Hematopoietic multipotent progenitor cell (in vitro differentiated cells): Measurements from ENCODE around the gene ATP1B3. TPM values are rescaled to one million over a fixed set of nuclear protein-coding genes. Genes with fewer than 3 reads are reported as not detected.
"Not testable (repeated sequence)": the region's sequence is repeated elsewhere in the genome, so short reads cannot be mapped to it uniquely, and the experiment has no call there.

ENCODE experiments used
- DNase-seq, 3 donors: peaks; one replicate each; pipeline ENCODE4 v3.0.0-alpha.2; 2011 to 2015; ENCODE audit warnings: low read depth in 2 of 3, low spot score in 2 of 3
- small RNA-seq: library from RNA; depleted of rRNA; stranded (forward); fragments of <200 nt; gene quantifications from one replicate; pipeline ENCODE3, GENCODE V24; 2012
- total RNA-seq: library from RNA; depleted of rRNA; stranded (reverse); fragments of >200 nt; gene quantifications from one replicate; pipeline ENCODE4 v1.2.3, GENCODE V29; 2012

Gene ATP1B3
- total RNA-seq, 1 donor, result 31.8 TPM

DNA sequence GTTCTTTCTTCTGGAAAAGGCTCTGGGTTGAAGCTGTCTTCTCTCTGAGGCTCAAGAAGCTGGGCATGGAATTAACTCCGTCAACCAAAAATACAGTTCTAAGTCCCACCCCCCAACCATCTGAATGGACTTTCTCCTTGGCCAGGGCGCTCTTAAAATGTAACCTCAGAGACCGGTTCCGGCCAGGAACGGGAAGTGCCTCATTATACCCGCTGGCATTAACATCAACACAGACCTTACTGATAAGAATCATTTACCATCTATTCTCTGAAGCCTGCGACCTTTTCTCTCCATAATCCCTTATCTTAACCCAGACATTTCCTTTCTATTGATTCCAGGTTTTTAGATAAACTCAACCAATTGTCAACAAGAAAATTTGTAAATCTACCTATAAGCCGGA is 64.7 kb downstream of the ATP1B3 start:
- DNase-seq, result peak in 2 of 3 donors; percentile 48 to 81

DNA sequence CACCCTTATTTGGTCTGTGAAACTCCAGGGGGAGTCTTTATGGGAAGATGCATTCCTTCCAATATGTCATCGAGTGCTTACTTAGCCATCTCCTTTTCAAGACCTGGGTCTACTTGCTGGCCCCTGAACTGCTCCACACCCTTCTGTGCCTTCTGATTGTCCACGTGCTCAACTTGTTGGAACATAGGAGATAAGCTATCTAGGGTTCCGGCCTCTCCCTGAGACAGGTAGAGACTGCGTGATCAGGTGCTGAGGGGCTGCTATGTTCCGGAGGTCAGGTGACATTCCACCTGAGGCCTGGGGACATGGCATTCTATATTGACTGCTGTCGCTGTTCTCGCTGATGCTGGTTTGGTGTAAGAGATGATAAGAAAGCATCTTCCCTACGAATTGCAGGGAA is 65.6 kb downstream of the ATP1B3 start:
- DNase-seq, result no peak

DNA sequence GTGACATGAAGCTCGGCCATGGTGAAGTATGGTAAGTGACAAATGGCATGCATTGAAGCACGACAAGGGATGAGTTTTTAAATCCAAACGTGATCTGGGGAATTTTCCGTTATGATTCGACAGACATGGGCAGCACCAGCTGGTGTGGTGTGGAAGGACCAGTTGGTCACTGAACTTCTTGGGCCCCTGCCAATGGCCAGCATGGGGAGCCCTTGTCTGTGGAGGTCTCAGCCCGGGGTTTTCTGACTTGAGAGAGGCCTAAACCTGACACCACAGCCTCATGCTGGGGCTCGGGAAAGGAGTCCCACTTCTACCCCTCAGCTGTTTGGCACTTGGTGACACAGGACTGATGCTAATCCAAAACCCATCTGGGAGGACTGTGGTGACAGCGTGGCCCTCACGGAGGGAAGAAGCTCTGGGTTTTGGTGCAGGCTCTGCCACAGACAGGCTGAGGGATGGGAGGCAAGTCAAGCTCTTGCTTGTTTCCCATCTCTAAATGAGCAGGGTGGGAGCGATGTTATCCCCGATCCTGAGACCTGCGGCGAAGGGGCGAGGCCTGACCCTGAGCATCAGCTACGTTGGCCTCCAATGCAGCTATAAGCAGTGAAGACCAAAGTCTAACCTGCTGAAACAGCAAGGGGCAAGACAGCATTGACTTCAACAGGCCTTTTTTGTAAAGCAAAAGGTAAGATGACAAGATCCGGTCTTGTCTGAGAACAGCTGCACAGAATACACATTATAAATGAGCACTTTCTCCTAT is 69.5 kb downstream of the ATP1B3 start:
- DNase-seq, result no peak

DNA sequence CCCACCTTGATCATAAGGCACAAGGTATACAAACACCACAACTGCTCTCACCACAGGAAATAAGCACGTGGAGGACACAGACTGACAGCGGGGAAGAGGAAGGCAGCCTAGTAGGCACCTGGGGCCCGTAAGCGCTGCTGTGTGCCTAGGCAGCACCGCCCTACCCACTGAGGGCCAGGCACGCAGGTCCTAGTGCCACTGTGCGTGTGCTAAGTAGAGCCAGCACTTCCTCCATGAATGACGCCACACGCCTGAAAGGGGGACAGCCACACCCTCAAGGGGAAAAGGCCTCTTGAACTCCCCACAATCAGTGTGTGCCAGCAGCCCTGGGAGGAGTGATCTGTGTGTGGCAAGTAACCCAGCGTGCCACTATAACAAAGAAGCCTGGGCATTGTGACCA is 73.0 kb downstream of the ATP1B3 start:
- DNase-seq, result peak in 1 of 3 donors; percentile 29

DNA sequence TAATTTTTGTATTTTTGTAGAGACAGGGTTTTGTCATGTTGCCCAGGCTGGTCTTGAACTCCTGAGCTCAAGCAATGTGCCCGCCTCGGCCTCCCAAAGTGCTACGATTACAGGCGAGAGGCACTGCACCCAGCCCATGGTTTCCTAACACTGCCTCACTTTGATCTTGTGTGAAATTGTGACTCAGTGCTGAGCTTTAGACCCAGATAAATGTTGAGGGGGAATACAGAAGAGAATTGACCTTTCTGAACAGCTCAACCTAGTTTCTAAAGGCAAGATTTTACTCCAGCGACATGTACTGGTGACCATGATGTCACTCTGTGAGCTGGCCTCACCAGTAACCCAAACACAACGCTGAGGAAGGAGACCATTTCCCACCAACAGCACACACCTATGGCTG is 73.5 kb downstream of the ATP1B3 start:
- no peak for DNase-seq

DNA sequence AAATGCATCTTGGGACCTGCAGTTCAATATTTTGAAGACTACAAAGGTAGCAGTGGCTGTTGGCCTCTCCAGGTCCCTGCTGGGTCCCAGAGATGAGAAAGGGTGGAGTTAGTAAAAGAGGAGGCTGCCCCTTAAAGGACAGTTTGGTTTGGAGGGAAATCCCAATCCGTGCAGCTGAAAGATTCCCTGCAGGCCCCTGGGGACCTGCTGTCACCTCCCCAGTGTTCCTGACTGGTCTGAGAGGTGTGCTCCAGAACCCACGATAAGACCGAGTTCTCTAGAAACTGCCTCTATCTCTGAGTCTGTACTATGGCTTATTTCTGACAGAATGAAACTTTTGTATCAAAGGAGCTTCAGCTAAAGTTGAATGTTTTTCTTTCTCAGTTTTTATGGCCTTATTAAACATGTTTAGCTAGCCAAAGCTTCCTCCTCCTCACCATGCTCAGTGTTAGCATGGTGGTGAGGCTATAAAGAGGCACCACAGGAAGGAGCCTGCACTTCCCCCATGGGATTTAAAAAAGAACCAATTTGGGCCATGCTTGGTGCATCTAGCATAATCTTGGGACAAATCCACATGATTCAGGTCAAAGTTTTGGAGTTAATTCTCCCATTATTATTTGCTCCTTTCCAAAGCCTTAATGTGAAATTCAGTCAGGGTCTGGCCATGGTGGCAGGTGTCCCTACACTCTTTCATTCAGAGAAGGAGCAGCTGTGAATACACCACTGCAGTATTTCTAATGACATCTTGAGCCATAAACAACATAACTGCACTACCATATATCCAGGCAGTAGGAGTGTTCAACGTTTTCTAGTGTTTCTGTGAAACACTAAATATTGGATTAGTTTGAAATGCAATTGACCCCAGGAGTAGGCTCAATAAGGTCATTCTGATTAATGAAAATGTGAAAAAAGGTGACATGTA is 74.4 kb downstream of the ATP1B3 start:
- DNase-seq, result no peak

DNA sequence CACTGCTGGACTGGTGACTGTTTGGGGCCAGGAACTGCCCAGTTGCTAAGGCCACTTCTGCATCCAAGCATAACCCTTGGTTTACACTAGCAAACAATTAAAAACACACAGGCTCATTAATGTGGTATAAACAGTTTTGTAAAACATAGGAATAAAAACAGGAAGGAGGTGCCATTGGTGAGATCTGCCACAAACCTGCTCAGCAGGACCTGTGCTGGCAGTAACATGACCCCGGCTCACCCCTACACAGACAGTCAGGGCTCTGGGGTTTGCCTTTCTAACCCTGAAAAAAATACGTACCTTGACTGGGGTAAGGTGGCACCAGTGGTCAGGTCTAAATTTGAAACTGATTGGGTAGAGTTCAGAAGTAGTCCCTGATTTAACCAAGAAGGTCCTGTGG is 76.2 kb downstream of the ATP1B3 start:
- DNase-seq, result no peak

DNA sequence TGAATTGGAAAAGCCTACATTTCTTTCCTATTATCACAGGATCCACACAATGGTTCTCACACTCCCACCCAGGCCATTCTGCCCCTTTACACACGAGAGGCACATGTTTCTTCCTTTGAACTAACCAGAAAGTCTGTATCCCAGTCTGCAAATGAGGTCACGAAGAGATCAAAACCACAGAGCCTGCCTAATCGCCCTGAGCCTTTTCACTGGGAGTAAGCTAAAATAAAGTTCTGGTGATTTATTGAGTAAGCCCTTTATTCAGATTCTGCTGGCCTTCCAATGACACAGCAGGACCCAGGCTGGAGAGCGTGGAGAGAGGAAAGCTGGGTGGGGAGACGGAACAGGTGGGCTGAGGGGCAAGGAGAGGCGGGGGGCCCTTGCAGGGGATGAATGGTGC is 78.7 kb downstream of the ATP1B3 start:
- peak in 1 of 3 donors; percentile 22 for DNase-seq

DNA sequence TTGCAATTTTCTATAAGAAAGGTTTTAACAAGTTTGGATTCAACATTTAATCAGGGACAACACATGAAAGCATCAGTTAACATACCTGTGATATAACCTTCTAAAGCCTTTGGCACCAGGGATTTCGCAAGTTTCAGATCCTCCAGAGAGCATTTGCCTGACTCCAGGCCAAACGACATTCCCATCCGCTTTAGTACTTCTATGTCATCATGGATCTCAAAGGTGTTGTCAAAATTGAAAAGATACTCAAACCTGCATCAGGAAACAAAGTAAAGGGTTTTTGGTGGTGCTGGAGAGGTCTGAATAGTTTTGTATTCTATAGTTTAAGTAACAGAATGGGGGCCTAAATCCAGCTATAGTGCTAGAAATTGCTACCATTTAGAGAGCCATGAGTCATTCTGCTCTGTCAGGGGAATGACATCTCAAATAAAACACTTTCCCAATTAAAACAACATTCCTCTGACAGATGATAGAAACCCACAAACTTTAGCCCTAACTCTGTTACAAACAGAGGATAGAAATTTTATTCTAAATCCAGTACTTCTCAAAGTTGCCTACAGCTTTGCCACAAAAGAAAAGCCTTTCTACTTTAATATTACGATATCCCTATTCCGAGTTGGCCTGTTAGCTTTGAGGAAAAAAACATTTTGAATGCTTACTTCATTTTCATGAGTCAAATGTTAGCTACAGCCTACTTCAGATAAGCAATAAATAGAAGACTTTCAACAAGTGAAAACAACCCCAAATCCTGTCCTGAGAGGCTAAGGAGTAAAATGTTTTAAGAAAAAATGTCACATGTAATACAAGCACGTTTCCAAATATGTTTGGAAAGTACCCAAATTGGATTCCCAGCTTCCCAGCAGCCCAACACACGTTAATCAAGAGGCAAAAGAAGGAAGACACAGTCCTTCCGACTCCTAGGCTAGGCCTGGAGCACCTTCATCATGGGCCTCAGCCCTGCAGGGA is 83.4 kb downstream of the ATP1B3 start:
- no peak for DNase-seq

DNA sequence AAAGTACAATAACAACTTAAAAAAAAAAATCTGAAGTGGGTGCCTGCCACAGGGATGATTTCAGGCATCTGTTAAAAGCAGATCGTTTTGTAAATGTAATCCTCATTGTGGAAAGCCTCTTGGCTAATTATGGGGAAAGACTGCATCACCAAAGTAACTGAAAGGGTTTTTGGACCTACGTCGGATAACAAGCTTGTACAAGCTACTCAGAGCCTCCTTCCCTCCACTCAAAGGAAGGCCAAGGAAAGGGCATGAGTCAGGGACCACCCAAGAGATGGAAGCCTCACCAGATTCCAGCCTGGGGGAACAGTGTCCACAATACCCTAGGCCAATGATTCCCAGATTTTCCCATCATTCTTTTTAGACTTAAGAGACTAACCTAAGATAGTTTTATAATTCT is 84.3 kb downstream of the ATP1B3 start:
- no peak for DNase-seq

DNA sequence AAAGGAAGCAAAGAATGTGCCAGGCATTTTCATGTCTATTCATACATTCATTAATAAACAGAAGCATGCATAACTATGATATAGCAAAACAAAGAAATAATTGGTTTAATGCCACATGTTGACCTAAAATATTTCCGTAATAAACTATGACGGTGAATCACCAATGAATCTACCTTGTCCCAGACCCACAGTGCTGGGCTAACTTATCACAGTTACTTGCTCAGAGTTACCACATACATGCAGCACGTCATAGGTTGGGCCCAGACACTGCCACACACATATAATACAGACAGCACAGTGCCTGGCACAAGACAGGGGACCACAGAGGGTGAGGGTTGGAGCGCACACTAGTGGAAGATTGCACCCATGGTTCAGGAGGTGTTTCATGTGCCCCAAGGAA is 86.9 kb downstream of the ATP1B3 start:
- DNase-seq, result no peak

DNA sequence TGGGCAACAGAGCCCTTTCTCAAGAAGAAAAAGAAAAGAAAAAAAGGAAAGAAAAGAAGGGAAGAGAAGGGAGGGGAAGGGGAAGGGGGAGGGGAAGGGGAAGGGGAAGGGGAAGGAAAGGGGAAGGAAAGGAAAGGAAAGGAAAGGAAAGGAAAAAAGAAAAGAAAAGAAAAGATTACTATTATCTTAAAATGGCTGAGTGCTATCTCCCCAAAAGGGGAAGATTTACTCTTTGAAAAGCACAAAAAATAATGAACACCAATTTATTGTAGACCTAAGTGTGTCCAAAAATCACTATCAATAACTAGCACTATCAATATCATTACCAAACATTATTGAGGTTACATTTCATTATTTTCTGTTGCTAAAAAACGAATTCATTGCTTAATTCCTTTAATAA is 89.0 kb downstream of the ATP1B3 start:
- DNase-seq, result no peak

DNA sequence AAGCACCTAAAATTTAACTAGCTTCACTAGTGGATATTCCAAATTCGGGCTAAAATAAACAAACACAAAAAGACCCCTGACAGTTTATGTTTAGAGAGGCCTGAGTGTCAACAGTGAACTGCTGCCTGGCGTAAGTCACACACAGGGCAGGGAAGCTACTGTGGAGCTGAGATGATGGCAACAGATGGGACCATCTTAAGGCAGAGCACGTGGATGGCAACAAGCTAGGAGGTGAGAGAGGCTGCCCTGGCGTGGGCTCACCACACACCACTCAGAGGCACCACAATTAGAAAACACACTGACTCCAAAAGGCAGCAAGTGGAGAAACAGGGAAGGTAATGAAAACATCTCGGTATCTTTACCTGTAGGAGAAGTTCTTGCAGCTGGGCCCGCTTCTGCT is 93.3 kb downstream of the ATP1B3 start:
- no peak for DNase-seq

DNA sequence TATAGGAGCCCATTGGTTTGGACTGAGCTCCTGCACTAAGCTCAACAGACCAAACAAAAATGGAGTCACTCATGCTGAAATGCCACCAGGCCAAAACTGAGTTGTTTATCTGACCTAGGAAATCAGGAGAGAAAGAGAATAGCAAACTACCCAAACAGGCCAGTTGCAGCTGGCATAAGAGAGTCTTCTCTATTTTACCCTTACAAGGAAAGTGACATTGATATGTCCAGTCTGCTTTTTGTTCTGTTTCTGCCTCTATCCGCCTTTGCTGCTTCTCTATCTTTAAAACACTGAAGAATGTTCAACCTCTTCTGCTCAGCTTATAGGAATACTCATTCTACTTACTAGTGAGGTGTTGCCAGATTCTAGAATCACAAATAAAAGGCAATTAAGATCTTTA is 95.1 kb downstream of the ATP1B3 start:
- DNase-seq, result no peak

DNA sequence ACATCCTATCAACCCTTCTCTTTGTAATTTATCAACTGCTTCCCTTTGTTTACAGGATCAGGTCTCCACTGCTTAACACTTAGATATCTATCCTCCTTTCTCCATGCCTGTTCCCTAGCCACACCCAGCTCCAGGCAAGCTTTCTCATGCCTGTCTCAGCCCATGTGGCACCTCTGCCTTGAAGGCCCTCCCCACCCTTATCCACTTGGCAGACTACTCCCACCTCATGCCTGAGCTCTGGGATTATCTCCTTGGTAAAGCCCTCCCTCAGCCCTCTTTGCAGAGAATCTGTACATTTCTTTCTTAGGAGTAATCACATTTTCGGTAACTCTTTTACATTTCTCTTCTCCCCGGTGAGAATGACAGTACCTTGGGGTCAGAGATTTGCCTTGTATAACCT is 96.0 kb downstream of the ATP1B3 start:
- DNase-seq, result no peak

DNA sequence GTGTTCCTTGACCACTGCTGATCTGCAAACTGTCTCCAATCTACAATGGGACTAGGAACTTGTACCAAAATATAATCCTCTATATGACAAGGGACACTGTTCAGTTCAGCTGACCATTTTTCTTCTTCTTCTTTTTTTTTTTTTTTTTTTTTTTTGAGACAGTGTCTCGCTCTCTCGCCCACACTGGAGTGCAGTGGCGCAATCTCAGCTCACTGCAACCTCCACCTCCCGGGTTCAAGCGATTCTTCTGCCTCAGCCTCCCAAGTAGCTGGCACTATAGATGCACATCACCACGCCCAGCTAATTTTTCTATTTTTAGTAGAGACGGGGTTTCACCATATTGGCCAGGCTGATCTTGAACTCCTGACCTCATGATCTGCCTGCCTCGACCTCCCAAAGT is 98.3 kb downstream of the ATP1B3 start:
- not testable (repeated sequence) for DNase-seq

Small RNAs within 50 kb of the gene (small RNA-seq; reads per million reads assigned to genes)
- not detected for gene HMGN2P25
- not detected for gene RNU6-509P

Other genes with a start within 250 kb of the ATP1B3 start
- 42.3 TPM for gene RNF7, start 138.3 kb upstream of the ATP1B3 start, total RNA-seq
- not detected for gene GRK7, start 113.2 kb upstream of the ATP1B3 start, total RNA-seq